DLD1 (cell line): ENCODE data around the gene MTHFD2L.
"Not testable (repeated sequence)": the region's sequence is repeated elsewhere in the genome, so short reads cannot be mapped to it uniquely, and the experiment has no call there.

Experiments
- in situ Hi-C: cut with HindIII; loops from 2 replicates; pipeline ENCODE4 v1.10.0; 2017; ENCODE audit warnings: low sequenced_read_pairs

MTHFD2L gene

GRCh38 chr4:74327762-74328161 lies 169.8 kb downstream of the MTHFD2L start:
- in situ Hi-C loops, result no loop called here

DNA sequence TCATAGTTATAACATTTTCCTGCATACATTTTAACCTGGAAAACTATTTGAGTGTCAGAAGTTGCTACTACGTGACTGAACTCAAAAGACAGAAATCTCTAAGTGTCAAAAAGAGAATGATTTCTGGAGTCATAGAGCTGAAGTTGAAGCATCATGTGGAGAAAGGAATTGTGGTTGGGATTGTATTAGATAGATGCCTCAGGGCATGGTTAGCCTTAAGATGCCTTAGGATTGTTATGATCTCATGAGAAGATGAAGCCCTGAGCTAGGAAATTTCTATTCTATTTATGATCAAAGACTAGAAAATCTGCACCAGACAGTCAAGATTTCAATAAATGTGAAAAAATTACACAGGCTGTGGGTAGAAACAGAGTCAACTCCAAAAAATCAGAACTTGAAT lies 170.6 kb downstream of the MTHFD2L start:
- in situ Hi-C loops, result no loop called here

- in situ Hi-C loops, result no loop called here
Measured at GRCh38 chr4:74329307-74329706, 171.4 kb downstream of the MTHFD2L start.

DNA sequence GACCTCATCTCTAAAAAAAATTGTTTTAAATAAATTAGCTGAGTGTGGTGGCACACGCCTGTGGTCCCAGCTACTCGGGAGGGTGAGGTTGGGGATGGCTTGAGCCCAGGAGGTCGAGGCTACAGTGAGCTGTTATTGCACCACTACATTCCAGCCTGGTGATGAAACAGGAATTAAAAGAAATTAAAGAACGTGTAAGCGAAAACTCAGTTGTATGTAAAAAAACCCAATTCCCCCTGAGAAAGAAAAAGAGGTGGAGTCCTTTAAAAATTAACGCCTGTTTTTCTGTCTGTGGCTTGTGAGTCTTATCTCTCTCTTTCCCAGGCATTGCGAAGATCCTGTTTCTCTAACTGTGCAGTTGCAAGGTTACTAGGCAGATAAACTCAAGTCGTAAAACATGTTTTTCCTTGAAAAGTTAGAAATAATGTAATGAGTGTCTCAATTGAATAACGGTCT lies 172.4 kb downstream of the MTHFD2L start:
- in situ Hi-C loops, result no loop called here

- in situ Hi-C loops, result no loop called here
Measured at GRCh38 chr4:74331252-74331651, 173.3 kb downstream of the MTHFD2L start.

GRCh38 chr4:74331944-74332343 lies 174.0 kb downstream of the MTHFD2L start:
- in situ Hi-C loops, result no loop called here

DNA sequence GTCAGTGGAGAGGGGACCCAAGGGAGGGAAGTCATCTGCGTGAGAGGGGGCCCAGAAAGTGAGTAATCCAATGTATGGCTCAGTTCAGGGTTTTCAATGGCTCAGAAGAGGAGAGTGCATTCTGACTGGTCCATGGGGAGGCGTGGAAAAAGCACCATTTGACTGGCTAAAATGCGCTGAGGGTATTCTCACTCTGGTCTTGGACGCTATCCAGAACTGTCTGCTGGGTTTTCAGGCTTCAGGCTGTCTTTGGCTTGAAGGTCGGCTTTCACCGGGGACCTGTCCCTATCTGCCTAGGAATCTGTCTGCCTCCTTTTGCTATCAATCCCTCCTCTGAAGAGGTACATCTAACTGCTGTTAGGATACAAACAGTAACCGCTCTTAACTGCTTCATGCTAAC lies 176.7 kb downstream of the MTHFD2L start:
- in situ Hi-C loops, result no loop called here

DNA sequence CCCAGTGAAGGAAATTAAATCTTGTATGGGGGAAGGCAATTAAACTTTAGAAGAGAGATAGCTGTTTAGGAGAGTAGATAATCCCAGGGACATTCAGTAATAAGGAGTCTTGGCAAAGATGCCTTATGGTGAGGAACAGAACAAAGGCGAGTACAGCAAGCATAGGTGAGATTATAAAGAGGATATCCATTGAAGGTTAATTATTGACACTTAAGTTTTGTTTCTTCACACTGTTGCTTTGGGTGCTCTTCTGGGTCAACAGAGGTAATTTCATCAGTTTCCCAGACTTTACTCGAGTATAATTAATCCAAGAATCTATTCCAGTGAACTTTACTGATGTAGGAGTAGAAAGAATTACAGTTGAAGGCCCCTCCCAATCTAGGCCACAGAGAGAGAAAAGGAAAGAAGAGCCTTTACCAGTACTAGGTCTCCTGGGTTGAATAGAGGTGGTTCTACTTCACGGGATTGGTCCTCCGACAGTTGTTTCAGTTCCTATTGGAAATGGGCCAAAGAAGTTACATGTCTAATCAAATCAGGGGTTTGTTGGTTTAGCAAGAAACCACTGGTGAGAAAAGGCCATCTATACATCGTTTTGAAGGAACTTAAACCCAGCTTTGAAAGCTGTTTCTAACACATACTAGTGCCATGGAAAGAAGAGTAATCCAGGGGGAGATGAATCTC lies 177.6 kb downstream of the MTHFD2L start:
- in situ Hi-C loops, result no loop called here

DNA sequence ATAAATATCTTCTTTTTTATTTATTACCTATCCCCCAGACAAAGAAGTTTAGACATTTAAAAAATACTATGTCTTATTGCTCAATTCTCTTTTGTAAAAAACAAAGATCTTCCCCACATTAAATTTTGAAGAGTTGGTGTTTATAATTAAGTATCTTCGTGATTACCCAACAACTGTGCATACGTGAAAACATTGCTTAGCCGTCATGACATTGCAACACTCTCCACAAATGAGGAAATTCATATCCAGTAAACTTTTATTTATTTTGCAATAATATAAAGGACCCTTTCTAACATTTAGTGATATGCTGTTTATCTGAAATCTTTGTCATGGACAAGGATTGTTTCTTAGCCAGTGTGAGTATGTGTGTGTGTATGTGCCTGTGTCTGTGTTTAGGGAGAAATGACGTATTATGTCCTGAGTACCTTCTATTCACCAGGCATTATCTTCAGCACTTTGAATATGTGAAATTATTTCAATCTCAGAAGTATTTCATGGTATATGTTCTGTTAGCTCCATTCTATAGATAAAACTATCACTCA lies 180.9 kb downstream of the MTHFD2L start:
- in situ Hi-C loops, result no loop called here

- in situ Hi-C loops, result no loop called here
Measured at GRCh38 chr4:74339501-74339900, 181.6 kb downstream of the MTHFD2L start.

GRCh38 chr4:74340421-74340820 lies 182.5 kb downstream of the MTHFD2L start:
- in situ Hi-C loops, result not testable (repeated sequence)

DNA sequence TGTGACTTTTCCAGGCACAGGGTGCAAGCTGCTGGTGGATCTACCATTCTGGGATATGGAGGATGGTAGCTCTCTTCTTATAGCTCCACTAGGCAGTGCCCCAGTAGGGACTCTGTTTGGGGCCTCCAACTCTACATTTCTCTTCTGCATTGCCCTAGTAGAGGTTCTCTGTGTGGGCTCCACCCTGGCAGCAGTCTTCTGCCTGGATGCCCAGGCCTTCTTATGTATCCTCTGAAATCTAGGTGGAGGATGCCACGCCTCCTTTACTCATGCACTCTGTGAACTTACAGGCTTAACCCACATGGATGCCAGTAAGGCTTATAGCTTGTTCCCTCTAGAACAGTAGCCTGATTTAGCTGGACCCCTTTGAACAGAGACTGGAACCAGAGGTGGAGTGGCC lies 186.1 kb downstream of the MTHFD2L start:
- in situ Hi-C loops, result no loop called here
